Mammary epithelial cell (primary cell): ENCODE results near the gene EML4.

Experiments used
- EZH2 ChIP-seq: IDR thresholded peaks from 2 replicates; pipeline ENCODE4 v1.6.1; 2012; ENCODE audit warnings: low read length, inconsistent platforms, borderline replicate concordance
- TF ChIP-seq, protein P1 (sequence below), 2 donors: IDR thresholded peaks in 1 of 2; conservative IDR thresholded peaks in 1 of 2; 2 replicates each; pipeline ENCODE4 v1.5.1; 2011 to 2012; ENCODE audit warnings: inconsistent platforms in 2 of 2, low read length in 2 of 2, mild to moderate bottlenecking in 2 of 2, control low read depth in 1 of 2, low read depth in 1 of 2; ENCODE audit not compliant: insufficient read depth in 1 of 2; ENCODE audit errors: extremely low read depth in 1 of 2

- TF ChIP-seq, protein P1, sequence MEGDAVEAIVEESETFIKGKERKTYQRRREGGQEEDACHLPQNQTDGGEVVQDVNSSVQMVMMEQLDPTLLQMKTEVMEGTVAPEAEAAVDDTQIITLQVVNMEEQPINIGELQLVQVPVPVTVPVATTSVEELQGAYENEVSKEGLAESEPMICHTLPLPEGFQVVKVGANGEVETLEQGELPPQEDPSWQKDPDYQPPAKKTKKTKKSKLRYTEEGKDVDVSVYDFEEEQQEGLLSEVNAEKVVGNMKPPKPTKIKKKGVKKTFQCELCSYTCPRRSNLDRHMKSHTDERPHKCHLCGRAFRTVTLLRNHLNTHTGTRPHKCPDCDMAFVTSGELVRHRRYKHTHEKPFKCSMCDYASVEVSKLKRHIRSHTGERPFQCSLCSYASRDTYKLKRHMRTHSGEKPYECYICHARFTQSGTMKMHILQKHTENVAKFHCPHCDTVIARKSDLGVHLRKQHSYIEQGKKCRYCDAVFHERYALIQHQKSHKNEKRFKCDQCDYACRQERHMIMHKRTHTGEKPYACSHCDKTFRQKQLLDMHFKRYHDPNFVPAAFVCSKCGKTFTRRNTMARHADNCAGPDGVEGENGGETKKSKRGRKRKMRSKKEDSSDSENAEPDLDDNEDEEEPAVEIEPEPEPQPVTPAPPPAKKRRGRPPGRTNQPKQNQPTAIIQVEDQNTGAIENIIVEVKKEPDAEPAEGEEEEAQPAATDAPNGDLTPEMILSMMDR (conservative IDR thresholded peaks at IDR 0.05 in 1 of 2, IDR thresholded peaks at IDR 0.05 in 1 of 2; ENCODE audit: extremely low read depth in 1 of 2, insufficient read depth in 1 of 2, low read depth in 1 of 2, low read length in 2 of 2): no peak
- no peak for TF ChIP-seq EZH2
Measured at GRCh38 chr2:42233976-42234441, 64.9 kb downstream of the EML4 start.
